Left hindlimb (tissue), 1 donor: ENCODE measurements around the gene SCP2D1.

Source experiments
- DNase-seq: peaks from one replicate; pipeline ENCODE4 v3.0.0-alpha.2; 2018

Gene SCP2D1

DNA sequence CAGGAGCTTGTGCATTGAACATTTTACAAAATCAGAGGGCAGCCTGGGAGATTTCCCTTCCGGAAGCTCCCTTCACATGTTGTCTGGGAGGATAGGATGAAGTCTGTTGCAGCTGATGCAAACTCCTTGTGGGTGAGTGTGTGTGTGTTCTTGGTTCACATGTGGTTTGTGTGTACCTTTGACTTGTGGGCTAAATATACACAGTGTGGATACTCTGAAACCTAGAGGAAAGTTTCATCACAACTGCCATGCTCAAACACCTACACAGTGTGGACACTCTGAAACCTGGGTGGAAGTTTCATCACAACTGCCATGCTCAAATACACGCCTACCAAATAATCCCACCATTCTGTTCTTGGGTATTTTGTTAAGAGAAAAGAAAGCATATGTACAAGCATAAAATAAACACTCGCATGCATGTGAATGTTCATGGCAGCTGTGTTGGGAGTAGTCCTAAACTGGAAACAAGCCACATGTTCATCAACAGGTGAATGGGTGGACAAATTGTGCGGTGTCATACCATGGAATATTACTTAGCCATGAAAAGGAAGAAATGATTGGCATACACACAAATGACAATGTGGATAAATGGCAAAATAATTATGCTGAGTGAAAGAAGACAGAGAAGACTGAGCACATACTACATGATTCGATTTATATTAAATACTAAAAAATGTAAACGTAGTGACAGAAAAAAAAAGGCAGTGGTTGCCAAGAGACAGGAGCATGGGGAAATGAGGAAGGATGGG lies 1.8 kb downstream of the SCP2D1 start:
- no peak for DNase-seq

DNA sequence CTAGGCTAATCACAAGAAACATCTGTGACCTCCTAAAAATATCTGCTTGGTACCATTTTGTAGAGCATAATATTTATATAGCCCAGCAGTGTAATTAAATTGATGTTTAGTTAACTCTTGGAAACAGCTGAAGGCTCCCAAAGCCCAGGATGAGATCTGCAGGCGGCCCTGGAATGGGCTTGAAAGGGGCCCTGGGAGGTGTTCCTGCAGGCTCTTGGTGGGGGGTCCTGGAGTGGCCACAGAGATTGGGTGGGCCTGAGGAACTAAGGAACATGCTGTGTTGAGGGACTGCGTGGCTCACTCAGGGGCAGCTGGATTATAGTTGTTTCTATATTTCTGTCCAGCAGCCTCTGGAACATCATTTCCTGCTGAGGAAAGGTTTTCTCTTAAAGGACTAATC lies 9.2 kb downstream of the SCP2D1 start:
- DNase-seq, result no peak

DNA sequence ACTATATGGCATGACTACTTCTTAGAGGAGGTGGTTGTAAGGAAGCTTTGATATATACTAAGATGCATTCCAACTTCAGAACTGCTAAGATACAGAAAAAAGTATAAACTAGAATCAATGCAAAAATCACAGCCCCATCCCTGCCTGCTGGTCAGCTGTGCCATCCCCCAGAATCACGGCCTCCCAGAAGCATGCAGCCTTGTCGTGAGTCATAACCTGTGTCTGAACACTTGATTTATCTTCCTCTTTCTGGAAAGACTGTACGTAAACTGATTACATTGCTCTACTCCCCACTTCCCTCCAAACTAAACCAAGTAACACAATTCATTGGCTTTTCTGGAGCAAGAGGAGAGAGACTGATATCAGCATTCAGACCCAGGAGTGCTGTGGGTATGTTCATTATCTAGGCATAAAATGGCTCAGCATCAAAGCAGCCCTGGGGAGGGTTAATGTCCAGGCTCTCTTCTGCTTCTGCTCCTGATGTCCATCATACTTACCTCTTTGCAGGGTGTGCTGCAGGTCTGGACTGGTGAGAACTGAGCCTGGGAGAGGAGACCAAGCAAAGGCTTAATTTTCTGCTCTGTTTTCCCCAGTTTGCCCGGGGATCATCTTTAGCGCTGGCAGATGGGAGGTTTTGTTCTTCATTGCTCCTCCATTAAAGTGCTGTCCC lies 18.4 kb downstream of the SCP2D1 start:
- no peak for DNase-seq

DNA sequence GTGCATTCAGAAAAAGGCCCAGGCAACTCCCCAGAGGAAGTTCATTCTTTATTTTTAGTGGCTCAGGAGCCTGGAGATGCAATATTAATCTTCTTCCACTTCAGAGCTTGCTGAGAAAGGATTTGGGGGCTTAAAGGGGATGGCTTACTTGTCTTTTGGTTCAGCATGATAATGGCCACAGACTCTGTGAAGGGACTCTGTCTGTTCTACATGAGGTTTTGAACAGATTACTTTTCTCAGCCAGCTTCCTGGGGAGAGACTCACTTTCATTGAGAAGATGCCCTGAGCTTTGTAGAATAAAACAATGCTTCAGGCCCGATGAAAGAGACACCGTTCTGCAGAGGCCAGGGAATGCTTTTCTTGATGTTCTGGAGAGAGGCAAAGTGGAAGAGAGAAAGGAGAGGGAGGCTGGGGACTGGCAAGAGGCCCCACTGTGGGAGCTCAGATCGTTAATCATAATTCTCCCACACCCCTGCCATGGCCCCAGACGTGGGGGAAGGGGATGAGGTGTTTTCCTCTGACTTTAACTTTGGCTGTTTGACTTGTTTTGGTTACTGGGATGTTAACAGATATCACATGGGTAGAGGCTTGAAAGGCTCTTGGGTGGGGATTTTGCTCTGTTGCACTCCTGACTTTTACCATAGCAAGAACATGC lies 19.1 kb downstream of the SCP2D1 start:
- DNase-seq, result no peak

DNA sequence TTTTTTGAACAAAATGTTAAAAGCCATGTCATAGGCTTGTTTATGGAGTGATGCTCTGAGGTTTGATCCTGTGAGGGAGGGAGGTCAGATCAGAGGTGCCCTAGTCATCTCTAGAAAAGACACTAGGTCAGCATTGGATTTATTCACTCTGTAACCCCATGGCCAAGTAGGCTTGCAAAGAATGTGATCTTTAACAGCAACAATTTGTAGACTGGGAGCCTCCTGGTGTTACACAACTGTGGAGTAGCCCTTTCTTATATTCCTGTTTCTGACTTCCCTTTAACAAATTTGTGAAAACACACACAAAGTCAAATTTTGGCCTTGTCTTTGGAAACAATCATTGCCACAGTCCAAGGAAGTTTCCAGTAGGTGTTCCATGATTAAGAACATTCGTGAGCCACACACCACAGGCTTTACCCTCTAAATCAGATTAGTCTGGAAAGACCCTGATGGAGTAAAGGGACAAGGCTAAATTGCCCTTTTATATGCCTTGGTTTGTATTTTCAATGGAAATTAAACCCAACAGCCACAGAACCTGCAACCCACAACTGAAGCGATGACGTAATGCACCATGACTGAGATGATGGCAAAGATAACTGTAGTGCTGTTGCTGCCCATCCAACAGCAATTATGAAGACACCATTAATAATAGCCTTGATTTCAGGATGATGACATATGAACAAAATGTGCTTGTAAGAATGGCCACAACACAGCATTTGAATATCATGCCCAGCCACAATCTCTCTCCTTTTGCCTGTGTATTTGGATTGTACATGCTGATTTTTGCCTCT lies 22.1 kb downstream of the SCP2D1 start:
- no peak for DNase-seq

DNA sequence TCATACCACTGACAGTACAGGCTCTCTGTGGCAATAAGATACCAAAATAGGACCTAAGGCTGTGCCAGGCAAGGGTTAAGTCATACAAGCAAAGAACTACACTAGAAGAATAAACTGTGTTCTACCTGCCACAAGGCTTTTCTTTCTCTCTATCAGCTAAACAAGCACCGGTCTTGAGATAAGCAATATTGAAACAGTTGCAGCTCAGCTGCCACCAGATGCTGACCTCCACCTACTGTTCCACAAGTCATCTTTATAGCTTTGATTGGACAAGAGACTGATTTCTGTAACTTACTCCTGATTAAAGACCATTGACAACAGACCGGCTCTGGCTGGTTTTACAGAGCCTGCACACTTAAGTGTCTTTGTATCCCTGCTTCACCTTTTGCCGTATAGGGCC lies 24.1 kb downstream of the SCP2D1 start:
- DNase-seq, result no peak

DNA sequence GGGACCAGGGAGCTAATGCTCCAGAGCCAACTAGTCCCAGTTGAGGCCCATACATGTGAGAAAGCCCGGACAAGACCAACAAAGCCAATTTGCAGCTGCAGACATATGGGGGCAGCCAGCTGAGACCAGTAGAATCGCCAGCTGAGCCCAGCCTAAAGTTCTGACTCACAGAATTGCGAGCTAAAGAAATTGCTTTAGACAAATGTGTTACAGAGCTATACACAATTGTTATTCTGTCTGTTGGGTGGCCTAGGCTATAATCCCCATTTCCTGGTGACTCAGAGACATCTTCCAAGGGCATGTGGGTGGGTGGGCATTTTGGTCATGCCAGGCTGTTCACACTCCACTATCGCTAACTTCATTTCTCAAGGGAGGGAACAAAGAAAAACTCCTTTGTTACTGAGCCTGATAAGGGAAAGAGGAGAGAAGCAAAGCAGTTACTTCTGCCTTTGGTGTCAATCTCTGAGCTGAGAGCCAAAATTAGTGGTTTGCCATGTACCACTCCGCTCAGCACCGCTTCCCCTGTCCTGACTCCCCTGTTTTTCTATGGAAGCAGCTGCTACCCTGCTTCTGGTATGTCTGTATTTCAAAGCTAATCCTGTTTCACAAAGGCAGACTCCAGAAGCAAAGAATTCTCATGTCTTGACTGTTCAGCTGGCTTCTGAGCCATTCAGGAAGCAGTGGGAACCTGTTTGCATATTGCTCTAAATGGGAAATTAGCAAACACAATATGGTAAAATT lies 26.1 kb downstream of the SCP2D1 start:
- no peak for DNase-seq

DNA sequence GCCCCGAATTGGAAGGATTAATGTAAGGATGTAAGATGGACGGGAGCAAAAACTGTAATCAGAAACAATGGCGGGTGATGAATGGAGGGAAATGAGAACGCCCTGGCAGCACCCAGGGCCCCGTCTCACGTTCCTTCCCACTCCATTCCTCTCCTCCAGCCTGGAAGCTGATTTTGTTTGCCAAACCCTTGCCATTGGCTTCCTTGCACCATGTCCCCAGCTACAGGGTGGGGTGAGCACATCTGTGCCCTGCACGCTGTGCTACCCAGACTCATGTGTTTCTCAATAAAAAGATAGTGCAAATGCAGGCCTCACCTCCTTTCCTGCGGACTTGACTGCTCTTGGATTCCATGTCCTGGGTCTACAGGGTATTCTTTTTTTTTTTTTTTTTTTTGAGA lies 26.7 kb downstream of the SCP2D1 start:
- no peak for DNase-seq

DNA sequence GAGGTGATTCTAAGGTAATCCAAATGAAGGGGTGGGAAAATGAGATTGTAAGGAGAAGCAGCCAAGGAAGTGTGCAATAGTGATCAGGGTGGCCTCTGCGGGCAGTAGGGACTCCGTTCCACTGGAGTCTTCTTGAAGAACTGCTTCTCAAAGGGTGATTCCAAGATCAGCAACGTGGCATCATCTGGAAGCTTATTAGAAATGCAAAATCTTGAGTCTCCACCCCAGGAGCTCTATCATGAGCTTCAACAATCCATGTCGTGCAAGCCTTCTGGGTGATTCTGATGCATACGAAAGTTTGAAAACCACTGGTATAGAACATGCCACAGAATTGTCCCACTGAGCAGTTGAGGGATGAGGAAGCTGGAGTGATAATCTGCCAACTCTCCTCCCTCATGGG lies 31.4 kb downstream of the SCP2D1 start:
- DNase-seq, result no peak

DNA sequence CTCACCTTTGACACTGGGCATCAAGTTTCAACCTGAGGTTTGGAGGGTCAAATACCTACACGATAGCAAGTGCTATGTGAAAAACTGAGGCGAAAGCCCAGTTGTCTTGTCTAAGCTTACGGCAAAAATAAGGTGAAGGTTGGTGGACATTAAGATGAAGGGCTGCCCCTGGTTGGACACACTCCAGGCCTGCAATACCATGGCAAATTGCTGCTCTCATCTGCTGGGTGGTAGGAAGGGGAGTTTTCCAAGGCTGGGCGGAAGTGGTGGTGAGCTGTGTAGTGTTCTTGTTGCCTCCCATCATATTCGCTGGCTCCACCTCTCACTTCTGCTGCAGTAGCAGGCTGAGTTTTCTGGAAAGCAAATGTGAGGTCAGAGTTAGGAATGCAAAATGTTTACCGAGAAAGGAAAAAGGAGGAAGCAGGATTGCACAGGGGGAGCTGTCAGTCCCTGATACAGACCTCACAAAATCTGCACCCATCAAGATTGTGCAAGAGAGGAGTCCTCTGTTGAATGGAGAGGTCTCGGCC lies 33.7 kb downstream of the SCP2D1 start:
- DNase-seq, result no peak

DNA sequence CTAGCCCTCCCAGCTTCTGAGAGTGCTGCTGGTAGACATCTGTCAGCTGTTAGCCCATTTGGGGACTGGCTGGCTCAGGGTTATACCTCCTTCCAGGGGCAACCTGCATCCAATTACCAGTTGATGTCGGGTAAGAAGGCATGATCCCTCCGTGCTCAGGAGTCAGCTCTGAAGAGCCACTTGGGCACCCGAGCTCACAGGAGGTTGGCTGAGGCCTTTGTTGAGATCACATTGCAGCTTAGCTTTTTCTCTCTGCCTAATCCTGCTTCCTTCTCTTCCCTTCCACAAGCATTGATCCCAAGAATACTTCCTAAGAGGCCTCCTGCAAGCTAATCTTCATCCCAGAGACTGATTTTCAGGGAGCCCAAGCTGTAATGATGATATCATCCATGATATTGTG lies 35.5 kb downstream of the SCP2D1 start:
- no peak for DNase-seq

DNA sequence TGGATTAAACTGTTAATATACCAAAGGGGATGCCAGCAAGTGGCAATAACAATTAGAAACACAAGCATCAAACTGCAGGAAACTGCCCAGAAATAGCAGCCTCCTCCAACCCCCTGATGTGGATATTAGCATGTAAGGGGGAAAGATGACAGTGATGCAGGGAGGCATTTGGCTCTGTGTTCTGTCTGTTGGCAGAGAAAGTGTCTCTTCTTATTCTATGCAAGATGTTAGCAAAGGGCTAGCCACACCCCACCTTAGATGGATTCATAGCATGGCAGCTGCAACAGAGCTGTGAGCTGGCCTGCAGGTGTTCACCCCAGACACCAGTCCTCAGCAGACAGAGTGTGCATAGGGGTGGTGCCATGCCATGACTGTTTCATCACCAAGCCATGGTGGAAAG lies 38.0 kb downstream of the SCP2D1 start:
- DNase-seq, result no peak

DNA sequence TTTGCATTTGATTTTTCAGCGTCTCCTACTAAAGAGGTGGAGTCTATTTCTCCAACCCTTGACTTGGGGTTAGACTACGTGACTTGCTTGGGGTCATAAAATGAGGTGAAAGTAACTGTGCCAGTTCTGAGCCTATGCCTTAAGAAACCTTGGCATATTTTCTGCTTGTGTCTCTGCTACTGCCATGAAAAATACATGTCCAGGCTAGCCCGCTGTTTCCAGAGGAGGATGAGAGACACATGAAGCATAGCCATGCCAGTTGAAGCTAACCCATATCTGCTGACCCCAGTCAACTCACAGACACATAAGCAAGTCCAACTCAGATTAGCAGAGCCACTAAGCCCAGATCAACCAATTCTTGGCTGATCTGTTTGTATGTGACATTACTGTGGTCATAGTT lies 38.7 kb downstream of the SCP2D1 start:
- DNase-seq, result no peak

DNA sequence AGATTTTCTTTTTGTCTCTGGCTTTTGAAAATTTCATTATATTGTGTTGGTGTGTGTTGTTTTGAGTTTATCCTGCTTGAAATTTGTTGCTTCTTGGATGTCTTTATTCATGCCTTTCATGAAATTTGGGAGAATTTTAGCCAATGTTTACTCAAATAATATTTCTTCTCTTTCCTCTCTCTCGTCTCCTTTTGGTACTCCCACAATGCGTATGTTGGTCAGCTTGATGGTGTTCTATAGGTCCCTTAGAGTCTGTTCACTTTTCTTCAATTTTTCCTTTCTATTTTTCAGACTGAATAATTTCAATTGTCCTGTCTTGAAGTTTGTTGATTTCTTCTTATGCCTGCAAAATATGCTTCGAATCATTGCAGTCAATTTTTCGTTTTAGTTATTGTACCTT lies 39.6 kb downstream of the SCP2D1 start:
- DNase-seq, result no peak

DNA sequence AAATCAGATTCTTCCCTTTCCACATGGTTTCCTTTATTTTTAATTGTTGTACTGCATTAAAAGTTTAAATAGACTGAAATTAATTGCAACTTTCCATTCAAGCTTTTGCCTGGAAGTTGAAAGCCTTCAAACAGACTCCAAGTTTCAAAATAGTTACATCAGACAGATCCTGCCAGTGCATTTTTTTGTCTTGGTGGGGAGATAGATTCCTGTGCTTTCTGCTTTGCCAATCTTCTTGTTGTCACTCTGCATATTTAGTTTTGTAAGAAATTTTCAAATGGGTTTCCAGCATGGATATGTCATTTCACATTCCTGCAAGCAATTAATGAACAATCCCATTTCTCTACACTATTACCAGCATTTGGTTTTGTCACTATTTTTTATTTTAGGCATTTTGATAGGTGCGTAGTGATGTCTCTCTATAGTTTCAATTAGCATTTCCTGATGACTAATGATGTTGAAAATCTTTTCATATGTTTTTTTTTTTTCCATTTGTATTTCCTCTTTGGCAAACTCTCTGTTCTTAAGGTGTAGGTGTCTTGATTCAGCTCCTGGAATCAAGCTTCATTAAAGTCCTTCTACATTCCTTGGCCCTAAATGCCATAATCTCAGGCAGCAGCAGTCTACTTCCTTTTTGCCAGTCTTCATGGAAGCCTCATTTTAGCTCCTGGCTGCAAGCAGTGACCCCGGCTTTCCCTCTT lies 40.5 kb downstream of the SCP2D1 start:
- DNase-seq, result no peak

DNA sequence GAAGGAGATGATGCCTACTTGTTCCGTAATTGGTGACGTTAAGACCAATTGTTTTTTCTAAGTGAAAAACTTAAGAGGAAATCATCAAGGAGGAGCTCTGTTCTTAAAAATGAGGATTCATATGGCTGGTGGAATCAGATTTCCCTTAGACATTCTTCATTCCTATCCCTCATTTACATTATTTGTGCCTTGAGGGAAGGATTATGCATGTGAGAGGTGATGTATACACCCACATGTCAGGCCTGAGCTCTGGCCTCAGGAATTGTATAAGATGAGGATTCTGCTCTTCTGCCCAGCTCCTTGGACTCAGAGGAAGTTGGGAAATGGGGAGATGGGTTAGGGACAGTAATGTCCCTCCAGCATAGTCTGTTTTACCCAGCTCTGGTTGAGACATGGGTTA lies 42.3 kb downstream of the SCP2D1 start:
- DNase-seq, result no peak

DNA sequence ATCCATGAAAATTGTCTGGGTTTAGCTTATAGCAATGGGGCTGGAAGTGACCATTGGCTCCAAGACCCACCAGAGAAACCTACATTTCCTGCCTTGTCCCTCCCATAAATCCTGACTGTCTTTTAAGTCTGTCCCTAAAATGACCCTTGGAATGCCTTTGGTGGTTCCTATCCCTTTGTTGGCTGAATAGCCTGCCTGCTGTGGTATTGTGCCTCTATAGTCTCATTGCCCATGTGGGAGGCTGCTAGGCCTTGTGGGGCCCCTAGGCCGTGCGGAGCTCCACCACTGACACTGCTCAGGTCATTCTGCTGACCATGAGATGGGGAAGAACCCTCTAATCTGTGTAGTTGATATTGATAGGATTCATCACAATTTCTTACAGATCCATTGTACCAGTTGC lies 43.3 kb downstream of the SCP2D1 start:
- DNase-seq, result no peak

DNA sequence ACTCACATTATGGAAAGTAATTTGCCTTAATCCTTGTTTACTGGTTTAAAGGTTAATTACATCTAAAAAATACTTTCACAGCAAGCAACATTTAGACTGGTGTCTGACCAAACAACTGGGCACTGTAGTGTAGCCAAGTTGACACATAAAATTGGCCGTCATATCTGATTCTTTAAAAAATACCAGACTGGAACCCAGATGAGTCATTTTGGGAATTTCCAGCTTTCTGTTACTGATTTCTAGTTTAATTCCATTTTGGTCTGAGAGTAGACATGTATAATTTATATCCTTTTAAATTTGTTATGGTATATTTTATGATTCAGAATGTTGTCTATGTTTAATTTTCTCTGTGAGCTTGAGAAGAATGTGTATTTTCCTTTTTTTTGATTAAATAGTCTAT lies 44.1 kb downstream of the SCP2D1 start:
- no peak for DNase-seq

DNA sequence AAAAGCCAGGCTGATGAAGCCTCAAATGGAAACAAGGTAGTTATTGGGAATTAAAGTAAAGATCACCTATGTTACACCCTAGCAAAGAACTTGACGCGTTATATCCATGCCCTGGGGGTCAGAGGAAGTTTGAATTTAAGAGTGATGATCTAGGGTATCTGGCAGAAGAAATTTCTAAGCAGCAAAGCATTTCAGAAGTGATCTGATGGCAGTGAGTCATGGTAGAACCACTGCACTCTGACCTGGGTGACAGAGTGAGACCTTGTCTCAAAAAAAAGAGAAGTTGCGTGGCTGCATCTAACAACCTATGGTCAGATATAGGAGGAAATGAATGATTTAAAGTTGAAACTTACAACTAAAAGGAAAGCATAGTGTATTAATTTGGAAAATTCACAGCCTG lies 45.2 kb downstream of the SCP2D1 start:
- DNase-seq, result no peak
